ENCODE measurements around the gene ANKRD12.

GRCh38 chr18:9216459-9216858 lies 79.9 kb downstream of the ANKRD12 start:
- TF ChIP-seq TAF1 (IDR thresholded peaks at IDR 0.05; ENCODE audit: low read depth, low read length): no peak
- no peak for TF ChIP-seq POLR2A (IDR thresholded peaks at IDR 0.05; ENCODE audit: low read depth, low read length)
- no peak for TF ChIP-seq POLR2AphosphoS5 (IDR thresholded peaks at IDR 0.05; ENCODE audit: low read depth, low read length)
- TF ChIP-seq SPI1 (IDR thresholded peaks at IDR 0.05; ENCODE audit: low read depth, low read length): no peak
